Suppressor macrophage (primary cell): Measurements from ENCODE around the gene SMARCD1.

Experiments
- DNase-seq, 4 experiments: peaks; one replicate each; pipeline ENCODE4 v3.0.0-alpha.2; 2020 to 2022
- total RNA-seq, 17 experiments: gene quantifications; one replicate each; lab custom pipeline; 2026; ENCODE audit warnings: mixed read lengths in 6 of 17, inconsistent platforms in 3 of 17; lab: John Stamatoyannopoulos, UW

SMARCD1 gene
- 17.7 to 49.1 (median 32.5) reads per million in 17 experiments for total RNA-seq

GRCh38 chr12:50084775-50085614, at the start of gene SMARCD1:
SMARCD1 (plus strand) TSS chr12:50085342; CDS start chr12:50085370, 28 bp downstream.
- DNase-seq = peak; percentile 85 to 95 (median 92)

- peak in 2 of 4 experiments; percentile 34 to 52 for DNase-seq
These were observed 46.8 kb upstream of the SMARCD1 start for GRCh38 chr12:50038336-50038735.

GRCh38 chr12:50039151-50039835, 45.8 kb upstream of the SMARCD1 start:
- DNase-seq = peak; percentile 88 to 95 (median 93)

GRCh38 chr12:50040657-50041056, 44.5 kb upstream of the SMARCD1 start:
- DNase-seq = no peak

- no peak for DNase-seq
These were observed 43.9 kb upstream of the SMARCD1 start for GRCh38 chr12:50041062-50041860.

- DNase-seq = no peak
These were observed 43.2 kb upstream of the SMARCD1 start for GRCh38 chr12:50041962-50042361.

GRCh38 chr12:50042693-50043092, 42.4 kb upstream of the SMARCD1 start:
- no peak for DNase-seq

GRCh38 chr12:50043308-50043707, 41.8 kb upstream of the SMARCD1 start:
- no peak for DNase-seq

GRCh38 chr12:50043854-50044253, 41.3 kb upstream of the SMARCD1 start:
- no peak for DNase-seq

GRCh38 chr12:50047693-50048250, 37.4 kb upstream of the SMARCD1 start:
- no peak for DNase-seq

- DNase-seq = no peak
These were observed 35.7 kb upstream of the SMARCD1 start for GRCh38 chr12:50049254-50050118.

- DNase-seq = no peak
These were observed 35.1 kb upstream of the SMARCD1 start for GRCh38 chr12:50050119-50050385.

- peak; percentile 62 to 82 (median 76) for DNase-seq
These were observed 34.6 kb upstream of the SMARCD1 start for GRCh38 chr12:50050410-50051098.

- no peak for DNase-seq
These were observed 33.9 kb upstream of the SMARCD1 start for GRCh38 chr12:50051101-50051806.

GRCh38 chr12:50052544-50052943, 32.6 kb upstream of the SMARCD1 start:
- no peak for DNase-seq

- no peak for DNase-seq
These were observed 32.2 kb upstream of the SMARCD1 start for GRCh38 chr12:50052964-50053363.

- peak in 3 of 4 experiments; percentile 39 to 46 (median 41) for DNase-seq
These were observed 31.6 kb upstream of the SMARCD1 start for GRCh38 chr12:50053583-50053982.

- peak; percentile 56 to 80 (median 64) for DNase-seq
These were observed 29.1 kb upstream of the SMARCD1 start for GRCh38 chr12:50055831-50056638.

- no peak for DNase-seq
These were observed 28.5 kb upstream of the SMARCD1 start for GRCh38 chr12:50056639-50056976.
